Stimulated activated CD8-positive, alpha-beta memory T cell treated with anti-CD3 and anti-CD28 coated beads, Interleukin-4, amount 100 ng/mL, for 48 hours (primary cell): ENCODE measurements around the gene DDX3X.
A peak's percentile ranks its signal among the peaks of the same experiment; 100 is the strongest.
"Not testable (repeated sequence)": the region's sequence is repeated elsewhere in the genome, so short reads cannot be mapped to it uniquely, and the experiment has no call there.

ENCODE experiments used
- DNase-seq: peaks from one replicate; pipeline ENCODE4 v3.0.0-alpha.2; 2020

DDX3X gene

GRCh38 chrX:41377624-41378023, 43.7 kb downstream of the DDX3X start:
- DNase-seq, result peak; percentile 40

DNA sequence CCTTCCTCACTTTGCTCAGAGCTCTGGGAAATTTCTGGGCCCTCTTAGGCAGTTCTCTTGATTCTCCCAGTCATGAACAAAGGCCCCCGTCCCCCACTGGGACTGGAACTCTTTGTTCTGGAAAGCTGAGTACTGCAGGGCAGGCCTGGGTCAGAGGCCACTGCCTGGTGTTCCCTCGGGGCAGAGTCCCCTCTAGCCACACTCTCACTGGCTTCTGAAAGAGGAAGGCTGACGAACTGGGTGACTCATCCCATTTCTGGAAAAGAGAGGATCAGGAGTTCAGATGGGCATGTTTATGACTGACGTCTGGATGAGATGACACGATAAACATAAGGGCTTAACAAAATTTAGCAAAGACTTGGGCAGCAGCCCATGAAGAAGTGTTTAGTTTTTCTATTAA, 47.7 kb downstream of the DDX3X start:
- DNase-seq, result no peak

DNA sequence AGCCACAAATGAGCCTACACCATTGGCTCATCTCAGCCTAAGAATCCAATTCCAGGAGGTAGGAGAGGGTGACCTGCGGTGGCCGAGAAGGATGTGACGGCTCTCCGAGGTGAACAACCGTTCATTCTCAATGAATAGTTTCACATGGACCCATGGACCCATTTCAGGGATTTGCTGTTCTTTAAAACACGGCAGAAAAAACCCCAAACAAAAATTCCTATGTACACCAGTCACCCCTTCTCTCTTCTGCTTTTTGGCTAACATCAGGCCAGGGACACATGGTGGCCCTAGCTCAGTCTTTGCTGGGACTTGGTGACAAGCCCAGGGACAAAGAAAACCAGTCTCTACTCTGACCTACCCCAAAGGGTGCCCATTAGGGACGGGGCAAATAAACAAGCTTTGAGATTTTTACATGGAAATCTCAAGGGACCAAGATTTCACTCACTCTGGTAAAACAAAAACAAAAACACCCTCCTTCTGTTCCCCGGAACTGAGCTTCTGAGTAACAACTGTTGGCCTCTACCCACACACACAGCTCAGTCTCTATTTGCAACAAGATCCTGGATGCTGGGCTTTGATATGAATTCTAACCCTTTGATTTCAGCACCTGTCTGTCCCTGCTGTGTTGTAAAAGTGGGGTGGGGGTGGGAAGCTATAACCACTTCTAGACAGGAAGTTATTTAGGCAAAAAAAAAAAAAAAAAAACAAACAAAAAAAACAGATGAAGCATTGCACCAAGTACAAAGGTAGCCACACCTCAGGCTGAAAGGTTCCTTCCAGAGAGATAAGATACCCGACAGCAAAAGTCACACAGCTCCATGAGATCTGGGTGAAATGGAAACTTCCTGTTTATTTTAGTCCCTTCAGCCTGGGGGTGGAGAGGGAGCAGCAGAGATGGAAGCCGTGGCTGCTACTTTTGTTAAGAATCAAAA, 49.0 kb downstream of the DDX3X start:
- no peak for DNase-seq

DNA sequence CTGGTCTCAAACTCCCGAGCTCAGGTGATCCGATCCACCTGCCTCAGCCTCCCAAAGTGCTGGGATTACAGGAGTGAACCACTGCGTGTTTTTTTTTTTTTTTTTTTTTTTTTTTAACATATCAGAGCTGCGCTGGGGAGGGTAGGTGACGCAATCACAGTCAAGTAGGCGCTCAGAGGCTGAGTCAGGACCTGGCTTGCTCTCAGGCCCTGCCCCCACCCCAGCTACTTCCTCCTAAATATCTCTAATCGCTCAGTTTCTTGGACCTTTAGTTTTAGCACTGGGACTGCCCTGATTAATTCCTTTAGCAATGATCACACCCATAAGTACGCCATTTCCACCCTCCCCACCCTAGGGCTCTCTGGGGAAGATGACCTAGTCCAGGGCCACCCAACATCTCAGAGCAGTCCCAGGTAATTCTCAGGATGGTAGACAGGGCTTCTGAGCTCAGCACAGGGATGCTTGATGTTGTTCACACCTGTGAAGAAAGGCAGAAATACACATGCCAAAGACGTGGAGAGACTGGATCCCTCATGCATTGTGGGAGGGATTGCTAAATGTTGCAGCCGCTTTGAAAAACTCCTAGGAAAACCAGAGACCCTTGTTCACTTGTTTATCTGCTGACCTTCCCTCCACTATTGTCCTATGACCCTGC, 50.2 kb downstream of the DDX3X start:
- peak; percentile 51 for DNase-seq

DNA sequence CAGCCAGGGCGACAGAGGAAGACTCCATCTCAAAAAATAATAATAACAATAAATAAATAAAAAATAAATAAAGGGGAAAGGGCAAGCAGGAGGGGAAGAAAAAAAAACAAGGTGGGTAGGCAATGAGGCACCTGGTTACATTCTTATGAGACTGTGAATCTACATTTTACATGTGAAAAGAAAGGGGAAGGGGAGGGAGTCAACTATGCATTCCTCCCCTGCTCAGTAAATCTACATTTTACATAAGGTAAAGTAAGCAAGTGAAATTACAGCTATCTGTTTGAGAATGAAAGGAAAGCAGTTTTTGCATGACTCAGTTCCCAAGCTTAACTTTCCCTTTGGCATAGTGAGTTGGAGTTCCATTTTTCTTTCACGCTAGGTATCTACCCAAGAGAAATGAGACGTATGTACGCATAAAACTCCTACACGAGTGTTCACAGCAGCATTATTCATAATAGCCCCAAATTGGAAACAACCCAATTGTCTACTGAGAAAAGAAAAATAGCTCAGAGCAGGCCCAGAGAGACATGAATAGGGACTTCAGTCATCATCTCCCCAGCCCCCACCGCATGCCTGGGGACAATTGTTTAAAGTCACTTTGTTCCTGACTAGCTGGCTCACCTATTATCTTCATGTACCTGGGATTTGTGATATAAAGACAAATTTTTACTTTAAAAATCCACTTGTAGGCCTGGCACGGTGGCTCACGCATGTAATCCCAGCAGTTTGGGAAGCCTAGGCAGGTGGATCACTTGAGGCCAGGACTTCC, 52.4 kb downstream of the DDX3X start:
- DNase-seq, result peak; percentile 24

- no peak for DNase-seq
These were observed 54.6 kb downstream of the DDX3X start for GRCh38 chrX:41388543-41388942.

DNA sequence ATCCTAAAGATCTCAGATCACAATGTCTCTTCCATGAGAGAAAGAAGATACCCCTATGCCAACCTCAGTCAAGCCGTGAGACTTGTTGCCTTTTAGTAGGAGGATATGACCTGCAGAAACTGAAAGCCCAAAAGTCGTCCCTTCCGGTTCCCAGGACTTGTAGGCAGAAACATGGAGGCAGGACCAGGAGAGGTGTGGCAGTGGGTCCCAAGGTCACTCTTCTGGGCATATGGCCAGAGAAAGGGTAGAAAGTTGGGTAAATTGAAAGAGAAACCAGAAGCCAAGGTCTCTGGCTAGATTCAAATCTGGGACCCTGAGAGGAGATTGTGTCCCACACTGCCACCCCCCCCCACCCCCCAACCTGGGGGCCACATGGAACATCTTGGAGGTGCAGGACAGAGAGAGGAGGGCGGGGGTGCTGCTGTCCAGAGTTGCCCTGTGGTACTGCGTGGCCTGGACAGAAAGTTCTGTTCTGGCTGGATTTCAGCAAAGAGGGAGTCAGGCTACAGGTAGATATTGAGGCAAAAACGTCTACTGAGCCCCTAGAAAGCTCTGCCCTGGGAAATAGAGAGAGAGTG, 55.4 kb downstream of the DDX3X start:
- DNase-seq, result no peak

- DNase-seq, result not testable (repeated sequence)
These were observed 56.6 kb downstream of the DDX3X start for GRCh38 chrX:41390576-41390975.

DNA sequence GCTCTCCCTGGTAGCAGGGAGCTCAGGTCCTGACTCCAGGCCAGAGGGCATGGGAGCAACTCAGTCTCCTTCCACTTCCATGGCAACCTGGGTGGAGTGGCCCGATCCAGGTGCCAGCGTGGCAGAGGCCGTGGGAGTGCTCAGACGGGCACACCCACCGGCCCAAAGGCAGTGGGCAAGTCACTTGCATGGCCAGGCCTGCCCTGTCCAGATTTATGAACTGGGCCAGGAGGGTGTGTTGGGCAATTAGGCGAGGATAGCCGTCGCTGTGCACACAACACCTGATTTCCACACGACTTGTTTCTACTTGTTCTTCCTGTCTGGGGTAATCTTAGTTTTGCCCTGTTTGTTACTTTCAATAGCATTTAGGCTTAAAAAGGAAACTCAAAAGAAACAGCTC, 57.6 kb downstream of the DDX3X start:
- DNase-seq, result no peak

DNA sequence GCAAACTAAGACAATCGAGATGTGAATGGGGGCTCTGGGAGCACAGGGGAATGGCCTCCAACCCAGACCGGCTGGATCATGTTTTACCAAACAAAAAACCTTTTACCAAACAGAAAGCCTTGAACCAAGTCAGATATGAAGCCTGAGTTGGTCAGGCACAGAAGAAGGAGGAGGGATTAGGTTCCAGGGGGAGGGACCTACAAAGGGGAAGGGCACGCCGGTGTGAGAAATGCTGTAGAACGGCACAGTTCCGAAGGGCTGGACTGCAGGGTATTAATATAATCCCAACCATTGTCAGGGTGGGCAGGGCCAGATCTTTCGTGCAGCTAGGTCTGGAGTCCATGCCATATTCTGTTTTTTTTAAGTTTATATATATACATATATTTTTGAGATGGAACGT, 60.3 kb downstream of the DDX3X start:
- no peak for DNase-seq

DNA sequence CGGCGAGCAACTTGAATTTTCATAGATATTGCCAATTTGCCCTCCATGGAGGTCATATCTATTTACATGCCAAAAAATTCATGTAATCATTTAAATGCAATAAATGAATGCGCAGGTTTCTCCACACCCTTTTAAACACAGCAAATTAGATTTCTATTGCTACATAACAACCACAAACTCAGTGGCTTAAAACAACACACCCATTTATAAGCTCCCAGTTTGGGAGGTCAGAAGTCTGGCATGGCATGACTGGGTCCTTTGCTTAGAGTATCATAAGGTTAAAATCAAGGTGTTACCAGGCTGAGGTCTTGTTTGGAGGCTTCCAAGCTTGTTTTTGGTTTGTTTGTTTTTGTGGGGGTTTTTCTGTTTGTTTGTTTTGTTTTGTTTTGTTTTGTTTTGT, 63.3 kb downstream of the DDX3X start:
- no peak for DNase-seq

DNA sequence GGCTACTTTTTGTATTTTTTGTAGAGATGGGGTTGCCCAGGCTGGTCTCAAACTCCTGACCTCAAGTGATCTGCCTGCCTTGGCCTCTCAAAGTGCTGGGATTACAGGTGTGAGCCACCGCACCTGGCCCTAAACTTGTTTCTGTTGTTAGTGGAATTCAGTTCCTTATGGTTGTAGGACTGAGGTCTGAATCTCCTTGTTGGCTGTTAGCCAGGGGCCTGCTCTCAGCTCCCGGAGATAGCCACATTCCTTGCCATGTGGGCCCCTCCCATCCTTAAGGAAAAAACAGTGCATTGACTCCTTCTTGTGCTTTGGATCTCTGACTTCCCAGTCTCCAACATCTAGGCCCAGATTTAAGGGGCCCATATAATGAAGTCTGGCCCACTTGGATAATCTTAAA, 63.8 kb downstream of the DDX3X start:
- DNase-seq, result no peak

- not testable (repeated sequence) for DNase-seq
These were observed 68.6 kb downstream of the DDX3X start for GRCh38 chrX:41402556-41402955.

- no peak for DNase-seq
These were observed 71.6 kb downstream of the DDX3X start for GRCh38 chrX:41405551-41405950.

GRCh38 chrX:41406201-41406600, 72.2 kb downstream of the DDX3X start:
- no peak for DNase-seq

DNA sequence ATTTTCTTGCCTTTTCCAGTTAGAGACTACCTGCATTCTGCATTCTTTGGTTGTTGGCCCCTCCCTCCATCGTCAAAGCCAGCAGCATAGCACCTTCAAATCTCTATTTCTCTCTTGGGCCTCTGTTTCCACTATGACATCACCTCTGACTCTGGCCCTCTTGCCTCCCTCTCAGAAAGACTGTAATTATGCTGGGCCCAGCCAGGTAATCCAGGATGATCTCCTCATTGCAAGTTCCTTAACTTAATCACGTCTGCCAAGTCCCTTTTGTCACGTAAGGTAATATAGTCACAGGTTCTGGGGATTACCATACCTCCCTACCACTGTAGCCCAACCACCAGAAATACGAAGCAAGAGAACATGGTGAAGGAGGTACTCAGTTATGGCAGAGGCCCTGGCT, 73.9 kb downstream of the DDX3X start:
- DNase-seq, result no peak

DNA sequence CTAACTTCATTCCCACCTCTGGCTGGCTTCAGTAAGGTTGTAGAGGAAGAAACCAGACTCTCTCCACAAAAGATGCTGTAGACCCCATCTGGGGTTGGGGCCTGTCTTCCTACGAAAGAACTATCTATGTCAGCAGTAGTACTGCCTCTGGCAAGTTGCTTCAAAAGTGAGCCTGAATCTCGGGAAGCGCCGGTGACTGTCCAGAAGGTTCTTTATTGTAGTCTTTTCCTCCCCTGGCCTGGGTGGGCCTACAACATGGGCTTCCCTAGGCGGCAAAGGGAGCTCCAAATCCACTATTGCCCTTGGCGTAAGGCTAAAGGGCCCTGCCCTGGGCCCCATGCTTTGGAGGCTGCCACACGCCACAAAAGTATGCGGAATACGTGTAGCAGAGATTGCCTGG, 74.6 kb downstream of the DDX3X start:
- DNase-seq, result no peak

DNA sequence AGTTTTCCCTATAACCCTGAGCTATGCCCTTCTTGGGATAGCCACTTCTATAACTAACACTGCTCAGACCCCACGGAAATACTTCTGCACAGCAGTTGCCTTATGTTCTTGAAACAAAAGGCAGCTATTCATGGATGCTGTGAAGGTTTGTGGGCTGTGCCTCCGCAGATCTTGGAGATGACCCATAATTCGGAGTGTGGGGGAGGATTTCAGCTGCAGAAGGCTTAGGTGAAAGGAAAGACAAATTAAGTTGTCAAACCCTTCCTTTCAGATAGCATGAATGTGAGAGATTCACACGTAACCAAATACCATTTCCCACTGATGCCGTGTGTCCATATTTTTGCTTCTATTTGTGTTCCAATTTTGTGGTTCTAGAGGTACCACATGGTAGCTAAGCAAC, 75.0 kb downstream of the DDX3X start:
- no peak for DNase-seq

DNA sequence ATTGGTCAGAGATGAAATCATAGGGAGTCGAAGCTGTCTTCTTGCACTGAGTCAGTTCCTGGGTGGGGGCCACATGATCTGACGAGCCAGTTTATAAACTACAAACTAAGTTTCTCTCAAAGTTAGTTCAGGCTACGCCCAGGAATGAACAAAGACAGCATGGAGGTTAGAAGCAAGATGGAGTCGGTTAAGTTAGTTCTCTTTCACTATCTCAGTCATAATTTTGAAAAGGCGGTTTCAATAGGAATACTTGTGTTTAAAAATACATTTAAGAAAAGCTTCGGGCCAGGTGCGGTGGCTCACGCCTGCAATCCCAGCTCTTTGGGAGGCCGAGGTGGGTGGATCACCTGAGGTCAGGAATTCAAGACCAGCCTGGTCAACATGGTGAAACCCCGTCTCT, 77.3 kb downstream of the DDX3X start:
- DNase-seq, result not testable (repeated sequence)

GRCh38 chrX:41412261-41413081, 78.5 kb downstream of the DDX3X start:
- DNase-seq, result no peak
